WTC11 (cell line): Measurements from ENCODE around the gene ARHGAP32. TPM values are rescaled to one million over a fixed set of nuclear protein-coding genes. Genes with fewer than 3 reads are reported as not detected.
"Not testable (repeated sequence)": the region's sequence is repeated elsewhere in the genome, so short reads cannot be mapped to it uniquely, and the experiment has no call there.

ENCODE experiments used
- ATAC-seq: fragments of 200-7000 bp; cut with Tn5 transposase; 2 replicates; pipeline ENCODE4 v1.10.0; 2021; ENCODE audit warnings: mild to moderate bottlenecking, moderate library complexity
- CTCF ChIA-PET: fragments of 300-600 bp; sonication (Branson Sonifier 250); formaldehyde crosslinking; loops from one replicate; lab custom pipeline; 2021; ENCODE audit warnings: antibody characterized with exemption; lab: Charles Lee
- POLR2A ChIA-PET: fragments of 350-600 bp; sonication (Branson Sonifier 250); formaldehyde crosslinking; loops from one replicate; lab custom pipeline; 2021; ENCODE audit warnings: antibody characterized with exemption; lab: Charles Lee
- DNase-seq: peaks from one replicate; pipeline ENCODE4 v3.0.0; 2021; ENCODE audit warnings: low spot score
- H3K27ac Mint-ChIP-seq: 2 replicates; pipeline ENCODE4 v1.8.0; 2021; ENCODE audit warnings: mixed read lengths
- H3K27me3 Mint-ChIP-seq: 2 replicates; pipeline ENCODE4 v1.8.0; 2021; ENCODE audit warnings: low read depth, mild to moderate bottlenecking, moderate library complexity, mixed read lengths
- H3K36me3 Mint-ChIP-seq: 2 replicates; pipeline ENCODE4 v1.8.0; 2021; ENCODE audit warnings: mixed read lengths
- H3K4me1 Mint-ChIP-seq: 2 replicates; pipeline ENCODE4 v1.8.0; 2022; ENCODE audit warnings: mixed read lengths
- H3K4me3 Mint-ChIP-seq: 2 replicates; pipeline ENCODE4 v1.8.0; 2021; ENCODE audit warnings: mild to moderate bottlenecking, moderate library complexity, mixed read lengths
- H3K9me3 Mint-ChIP-seq: 2 replicates; pipeline ENCODE4 v1.8.0; 2021; ENCODE audit warnings: mixed read lengths
- ATF6 ChIP-seq: sonication (generic); formaldehyde crosslinking; IDR thresholded peaks from 2 replicates; pipeline ENCODE4 v1.8.1; 2023; ENCODE audit warnings: mild to moderate bottlenecking, missing genetic modification reagents
- CDX4 ChIP-seq: fragments of 250-450 bp; sonication (Bioruptor Pico); IDR thresholded peaks from 2 replicates; pipeline ENCODE4 v1.9.0; 2021; ENCODE audit warnings: moderate library complexity, mild to moderate bottlenecking, inconsistent platforms, borderline replicate concordance
- CREM ChIP-seq: sonication (generic); formaldehyde crosslinking; IDR thresholded peaks from 2 replicates; pipeline ENCODE4 v1.8.1; 2022; ENCODE audit warnings: mild to moderate bottlenecking, missing genetic modification reagents, moderate library complexity
- ELF4 ChIP-seq: sonication (generic); formaldehyde crosslinking; IDR thresholded peaks from 2 replicates; pipeline ENCODE4 v1.8.1; 2022; ENCODE audit warnings: low read depth, mild to moderate bottlenecking, moderate library complexity, missing genetic modification reagents
- ERG ChIP-seq: fragments of 250-450 bp; sonication (Bioruptor Pico); IDR thresholded peaks from 2 replicates; pipeline ENCODE4 v1.8.0; 2021; ENCODE audit warnings: mild to moderate bottlenecking
- FOXP1 ChIP-seq: sonication (generic); formaldehyde crosslinking; IDR thresholded peaks from 2 replicates; pipeline ENCODE4 v1.8.0; 2022; ENCODE audit warnings: missing genetic modification reagents, mild to moderate bottlenecking, moderate library complexity, borderline replicate concordance
- GTF2I ChIP-seq: fragments of 250-450 bp; sonication (Bioruptor Pico); conservative IDR thresholded peaks from 2 replicates; pipeline ENCODE4 v1.4.0; 2021; ENCODE audit warnings: mild to moderate bottlenecking
- IRF2 ChIP-seq: sonication (generic); formaldehyde crosslinking; IDR thresholded peaks from 2 replicates; pipeline ENCODE4 v1.8.0; 2022; ENCODE audit warnings: low read depth, missing genetic modification reagents, borderline replicate concordance
- JUN ChIP-seq: sonication (generic); formaldehyde crosslinking; IDR thresholded peaks from 2 replicates; pipeline ENCODE4 v1.8.0; 2023; ENCODE audit warnings: mild to moderate bottlenecking, missing genetic modification reagents
- MLX ChIP-seq: sonication (generic); formaldehyde crosslinking; IDR thresholded peaks from 2 replicates; pipeline ENCODE4 v1.8.1; 2023; ENCODE audit warnings: mild to moderate bottlenecking, missing genetic modification reagents, moderate library complexity
- MXD4 ChIP-seq: fragments of 250-450 bp; sonication (Bioruptor Pico); IDR thresholded peaks from 2 replicates; pipeline ENCODE4 v1.8.0; 2021; ENCODE audit warnings: mild to moderate bottlenecking, moderate library complexity, borderline replicate concordance
- SP1 ChIP-seq: sonication (generic); formaldehyde crosslinking; conservative IDR thresholded peaks from 2 replicates; pipeline ENCODE4 v1.8.1; 2022; ENCODE audit warnings: missing genetic modification reagents
- TCF7 ChIP-seq: sonication (generic); formaldehyde crosslinking; IDR thresholded peaks from 2 replicates; pipeline ENCODE4 v1.8.0; 2022; ENCODE audit warnings: mild to moderate bottlenecking, low read depth, missing genetic modification reagents, moderate library complexity
- TEAD1 ChIP-seq: sonication (generic); formaldehyde crosslinking; IDR thresholded peaks from 2 replicates; pipeline ENCODE4 v1.8.0; 2022; ENCODE audit warnings: mild to moderate bottlenecking, missing genetic modification reagents
- ZBTB21 ChIP-seq: sonication (generic); formaldehyde crosslinking; IDR thresholded peaks from 2 replicates; pipeline ENCODE4 v1.8.1; 2023; ENCODE audit warnings: mild to moderate bottlenecking, missing genetic modification reagents, borderline replicate concordance
- ZNF121 ChIP-seq: sonication (generic); formaldehyde crosslinking; IDR thresholded peaks from 2 replicates; pipeline ENCODE4 v1.8.0; 2023; ENCODE audit warnings: missing genetic modification reagents
- ZNF138 ChIP-seq: sonication (generic); formaldehyde crosslinking; conservative IDR thresholded peaks from 2 replicates; pipeline ENCODE4 v1.8.1; 2022; ENCODE audit warnings: mild to moderate bottlenecking, moderate library complexity, missing genetic modification reagents
- ZNF512 ChIP-seq: sonication (generic); formaldehyde crosslinking; IDR thresholded peaks from 2 replicates; pipeline ENCODE4 v1.8.1; 2022; ENCODE audit warnings: missing genetic modification reagents, borderline replicate concordance
- total RNA-seq: library from RNA; stranded (reverse); gene quantifications from 3 replicates; pipeline ENCODE4 v1.2.3, GENCODE V29; 2021

The ARHGAP32 gene
- total RNA-seq, 1 experiment from 2014 or later, result 25.6 TPM

- H3K4me3 Mint-ChIP-seq, result no peak overlapping the region
- H3K36me3 Mint-ChIP-seq, result peaks cover 23% of the 10 kb centered on the region
- TF ChIP-seq ZNF138 (CRISPR knock-in tag) (no peak), JUN (no peak), ZBTB21 (no peak), MLX (CRISPR knock-in tag) (no peak), ZNF512 (no peak), CREM (CRISPR knock-in tag) (no peak), ERG (CRISPR knock-in tag) (no peak), SP1 (CRISPR knock-in tag) (no peak), ELF4 (CRISPR knock-in tag) (no peak), TEAD1 (no peak)
- DNase-seq, result no peak
- H3K9me3 Mint-ChIP-seq, result peaks cover 23% of the 10 kb centered on the region
- ATAC-seq, result no peak
- ChIA-PET POLR2A (no interaction called here), CTCF (no interaction called here)
- 0 out of 2 replicates have a peak overlapping the region, but pooled peaks have one; percentile 0 for H3K27ac Mint-ChIP-seq
- peaks cover 17% of the 10 kb centered on the region for H3K4me1 Mint-ChIP-seq
- H3K27me3 Mint-ChIP-seq, result no peaks in the 10 kb centered on the region
Measured at GRCh38 chr11:129163714-129164164, 28.4 kb downstream of the ARHGAP32 start.

- DNase-seq, H3K4me3 Mint-ChIP-seq, CTCF ChIA-PET, POLR2A ChIA-PET, H3K27ac Mint-ChIP-seq, ATAC-seq, H3K27me3 Mint-ChIP-seq: not testable (repeated sequence)
- H3K9me3 Mint-ChIP-seq, result peaks cover 30% of the 10 kb centered on the region
- peaks cover 35% of the 10 kb centered on the region for H3K4me1 Mint-ChIP-seq
- peaks cover 26% of the 10 kb centered on the region for H3K36me3 Mint-ChIP-seq
Measured at GRCh38 chr11:129157080-129157479, 35.0 kb downstream of the ARHGAP32 start.

- Mint-ChIP-seq H3K4me3 (no peak overlapping the region), H3K9me3 (peaks cover 43% of the 10 kb centered on the region), H3K36me3 (peaks cover 32% of the 10 kb centered on the region), H3K27ac (no peak overlapping the region), H3K4me1 (peaks cover 35% of the 10 kb centered on the region), H3K27me3 (no peaks in the 10 kb centered on the region; the same call in 1 of the 2 replicates)
- TF ChIP-seq CDX4 (CRISPR knock-in tag) (no peak), MXD4 (CRISPR knock-in tag) (no peak), TCF7 (no peak)
- DNase-seq (no peak), ATAC-seq (no peak)
- ChIA-PET CTCF (no interaction called here), POLR2A (no interaction called here)
Measured at GRCh38 chr11:129155745-129156144, 36.4 kb downstream of the ARHGAP32 start.

GRCh38 chr11:129148487-129148886 is 43.6 kb downstream of the ARHGAP32 start:
- peaks cover 32% of the 10 kb centered on the region for H3K4me1 Mint-ChIP-seq
- no peak overlapping the region for H3K4me3 Mint-ChIP-seq
- ATAC-seq, result no peak; the same call in 1 of the 2 replicates
- H3K9me3 Mint-ChIP-seq, result peaks cover 52% of the 10 kb centered on the region
- H3K27me3 Mint-ChIP-seq, result no peaks in the 10 kb centered on the region
- peaks cover 37% of the 10 kb centered on the region for H3K36me3 Mint-ChIP-seq
- no peak for DNase-seq
- ChIA-PET CTCF (no interaction called here), POLR2A (no interaction called here)
- H3K27ac Mint-ChIP-seq, result no peak overlapping the region
- TF ChIP-seq IRF2 (CRISPR knock-in tag), result no peak
- TF ChIP-seq FOXP1, result no peak
- no peak for TF ChIP-seq ZNF121
- TF ChIP-seq CREM (CRISPR knock-in tag), result no peak
- TF ChIP-seq GTF2I, result no peak
- TF ChIP-seq ATF6 (CRISPR knock-in tag), result no peak
